RWPE2 (cell line): ENCODE results near the gene ADAMTS6.

Source experiments
- ATAC-seq: fragments of 200-7000 bp; cut with Tn5 transposase; 3 replicates; pipeline ENCODE4 v1.9.1; 2021; ENCODE audit warnings: low read depth
- DNase-seq: peaks from one replicate; pipeline ENCODE4 v3.0.0-alpha.2; 2020; ENCODE audit warnings: low spot score
- H3K27ac ChIP-seq: fragments of 450-650 bp; 2 replicates; pipeline ENCODE4 v1.5.1; 2017; ENCODE audit warnings: mild to moderate bottlenecking; ENCODE audit not compliant: poor library complexity, severe bottlenecking
- H3K27me3 ChIP-seq: fragments of 250-450 bp; sonication (Bioruptor Pico); 2 replicates; pipeline ENCODE4 v1.5.1; 2021; ENCODE audit warnings: mild to moderate bottlenecking, moderate library complexity; ENCODE audit not compliant: insufficient read depth, poor library complexity, severe bottlenecking
- H3K36me3 ChIP-seq: fragments of 250-450 bp; sonication (Bioruptor Pico); 2 replicates; pipeline ENCODE4 v1.5.1; 2020; ENCODE audit warnings: low read depth, mild to moderate bottlenecking, moderate library complexity
- H3K4me1 ChIP-seq: fragments of 250-450 bp; sonication (Bioruptor Pico); 2 replicates; pipeline ENCODE4 v1.5.1; 2021; ENCODE audit warnings: mild to moderate bottlenecking, moderate library complexity; ENCODE audit not compliant: insufficient read depth, poor library complexity, severe bottlenecking
- H3K4me3 ChIP-seq: fragments of 250-450 bp; sonication (Bioruptor Pico); 2 replicates; pipeline ENCODE4 v1.5.1; 2021; ENCODE audit warnings: mild to moderate bottlenecking, moderate library complexity; ENCODE audit not compliant: severe bottlenecking
- H3K9me3 ChIP-seq: fragments of 250-450 bp; sonication (Bioruptor Pico); 2 replicates; pipeline ENCODE4 v1.5.1; 2021; ENCODE audit warnings: mild to moderate bottlenecking, moderate library complexity; ENCODE audit not compliant: severe bottlenecking
- CTCF ChIP-seq: fragments of 450-650 bp; IDR thresholded peaks from one replicate; pipeline ENCODE4 v1.5.1; 2017; ENCODE audit warnings: mild to moderate bottlenecking, moderate library complexity; ENCODE audit not compliant: poor library complexity, severe bottlenecking

The ADAMTS6 gene

GRCh38 chr5:65199993-65200675 is 281.6 kb downstream of the ADAMTS6 start:
- H3K27ac ChIP-seq, result peak overlapping the region; percentile 100
- H3K36me3 ChIP-seq, result peaks cover 19% of the 10 kb centered on the region
- DNase-seq, result no peak
- no peak for TF ChIP-seq CTCF
- no peaks in the 10 kb centered on the region for H3K27me3 ChIP-seq
- H3K4me1 ChIP-seq, result peaks cover 65% of the 10 kb centered on the region
- ATAC-seq, result no peak
- H3K4me3 ChIP-seq, result no peak overlapping the region
- no peaks in the 10 kb centered on the region for H3K9me3 ChIP-seq

- no peak for TF ChIP-seq CTCF
- H3K9me3 ChIP-seq, result no peaks in the 10 kb centered on the region
- H3K27ac ChIP-seq, result peak overlapping the region; percentile 100
- H3K36me3 ChIP-seq, result peaks cover 27% of the 10 kb centered on the region
- H3K27me3 ChIP-seq, result no peaks in the 10 kb centered on the region
- DNase-seq (peak; percentile 63), ATAC-seq (peak; percentile 95)
- peaks cover 49% of the 10 kb centered on the region for H3K4me1 ChIP-seq
- H3K4me3 ChIP-seq, result no peak overlapping the region
Observed at GRCh38 chr5:65198456-65199120, 283.1 kb downstream of the ADAMTS6 start.

- H3K27ac ChIP-seq, result peak overlapping the region; percentile 100
Observed at GRCh38 chr5:65197531-65198455, 283.9 kb downstream of the ADAMTS6 start.

GRCh38 chr5:65194871-65195270 is 286.8 kb downstream of the ADAMTS6 start:
- H3K27ac ChIP-seq, result peak overlapping the region; percentile 100
- H3K4me1 ChIP-seq, result peaks cover 62% of the 10 kb centered on the region
- no peak for ATAC-seq

More at GRCh38 chr5:65197531-65198455, 283.9 kb downstream of the ADAMTS6 start:
- H3K4me1 ChIP-seq, result peaks cover 45% of the 10 kb centered on the region
- no peaks in the 10 kb centered on the region for H3K9me3 ChIP-seq
- no peak for TF ChIP-seq CTCF
- H3K4me3 ChIP-seq, result no peak overlapping the region
- H3K27me3 ChIP-seq, result no peaks in the 10 kb centered on the region
- H3K36me3 ChIP-seq, result peaks cover 22% of the 10 kb centered on the region
- DNase-seq (no peak), ATAC-seq (no peak)

More at GRCh38 chr5:65194871-65195270, 286.8 kb downstream of the ADAMTS6 start:
- Histone ChIP-seq H3K27me3 (no peaks in the 10 kb centered on the region), H3K4me3 (no peak overlapping the region), H3K9me3 (no peaks in the 10 kb centered on the region), H3K36me3 (peaks cover 28% of the 10 kb centered on the region)
- no peak for TF ChIP-seq CTCF
- no peak for DNase-seq
